ENCODE results near the gene ZNF750.
A peak's percentile ranks its signal among the peaks of the same experiment; 100 is the strongest.

Gene ZNF750

GRCh38 chr17:82782657-82783207 is 57.1 kb downstream of the ZNF750 start:
- no peak overlapping the region for H3K4me3 ChIP-seq (replicated peaks in 1 of 2; ENCODE audit: low read depth in 2 of 2, low read length in 2 of 2)
- TF ChIP-seq CTCF (IDR thresholded peaks at IDR 0.05; ENCODE audit: low read depth, low read length): no peak
- no peak for DNase-seq (ENCODE audit: low read depth in 2 of 2)

GRCh38 chr17:82781894-82782274 is 57.9 kb downstream of the ZNF750 start:
- TF ChIP-seq CTCF (IDR thresholded peaks at IDR 0.05; ENCODE audit: low read depth, low read length): peak; percentile 99
- peak; percentile 78 to 81 for DNase-seq (ENCODE audit: low read depth in 2 of 2)
- no peak overlapping the region for H3K4me3 ChIP-seq (replicated peaks in 1 of 2; ENCODE audit: low read depth in 2 of 2, low read length in 2 of 2)

GRCh38 chr17:82780971-82781893 is 58.6 kb downstream of the ZNF750 start:
- no peak for TF ChIP-seq CTCF (IDR thresholded peaks at IDR 0.05; ENCODE audit: low read depth, low read length)
- H3K4me3 ChIP-seq (replicated peaks in 1 of 2; ENCODE audit: low read depth in 2 of 2, low read length in 2 of 2): no peak overlapping the region

GRCh38 chr17:82780195-82780594 is 59.6 kb downstream of the ZNF750 start:
- no peak for TF ChIP-seq CTCF (IDR thresholded peaks at IDR 0.05; ENCODE audit: low read depth, low read length)
- no peak overlapping the region for H3K4me3 ChIP-seq (replicated peaks in 1 of 2; ENCODE audit: low read depth in 2 of 2, low read length in 2 of 2)

More at GRCh38 chr17:82780971-82781893, 58.6 kb downstream of the ZNF750 start:
- no peak for DNase-seq (ENCODE audit: low read depth in 2 of 2)

GRCh38 chr17:82779541-82779940 is 60.3 kb downstream of the ZNF750 start:
- no peak for TF ChIP-seq CTCF (IDR thresholded peaks at IDR 0.05; ENCODE audit: low read depth, low read length)
- no peak overlapping the region for H3K4me3 ChIP-seq (replicated peaks in 1 of 2; ENCODE audit: low read depth in 2 of 2, low read length in 2 of 2)
- no peak for DNase-seq (ENCODE audit: low read depth in 2 of 2)

More at GRCh38 chr17:82780195-82780594, 59.6 kb downstream of the ZNF750 start:
- no peak for DNase-seq (ENCODE audit: low read depth in 2 of 2)

All from cardiac fibroblast (primary cell).